Keratinocyte (primary cell): ENCODE results near the gene RAB3A. TPM values are rescaled to one million over a fixed set of nuclear protein-coding genes. Genes with fewer than 3 reads are reported as not detected.

ENCODE experiments used
- DNase-seq: peaks from one replicate; pipeline ENCODE4 v3.0.0-alpha.2; 2011; ENCODE audit warnings: low read depth, missing footprints, low spot score
- FAIRE-seq: peaks from 2 replicates; lab custom pipeline; 2011; peaks lifted over from hg19 to GRCh38; lab: Jason Lieb, UNC
- H2AFZ ChIP-seq: 2 replicates; pipeline ENCODE4 v1.6.0; 2012; ENCODE audit warnings: low read length, control low read depth, inconsistent platforms; ENCODE audit not compliant: control insufficient read depth
- H3K27ac ChIP-seq: 2 replicates; pipeline ENCODE4 v1.5.1; 2011; ENCODE audit warnings: low read length; ENCODE audit not compliant: control insufficient read depth, insufficient read depth
- H3K27me3 ChIP-seq: 3 replicates; pipeline ENCODE4 v1.6.0; 2011; ENCODE audit warnings: low read length; ENCODE audit not compliant: control insufficient read depth, insufficient read depth; ENCODE audit errors: extremely low read depth
- H3K36me3 ChIP-seq, 2 experiments: 2 replicates in 1 of 2; 3 replicates in 1 of 2; pipeline ENCODE4 v1.5.1; 2011; ENCODE audit warnings: low read length in 2 of 2, mild to moderate bottlenecking in 1 of 2; ENCODE audit not compliant: control insufficient read depth in 2 of 2, insufficient read depth in 2 of 2; ENCODE audit errors: extremely low read depth in 1 of 2
- H3K4me1 ChIP-seq: 3 replicates; pipeline ENCODE4 v1.5.1; 2011; ENCODE audit warnings: low read length; ENCODE audit not compliant: control insufficient read depth, insufficient read depth; ENCODE audit errors: extremely low read depth
- H3K4me2 ChIP-seq: 3 replicates; pipeline ENCODE4 v1.6.0; 2011; ENCODE audit warnings: low read depth, low read length; ENCODE audit not compliant: control insufficient read depth, insufficient read depth; ENCODE audit errors: extremely low read depth
- H3K4me3 ChIP-seq, 3 experiments: fragments of 200-600 bp in 1 of 3; sonication (generic) in 1 of 3; 2 replicates in 2 of 3; 3 replicates in 1 of 3; pipeline ENCODE4 v1.5.1; 2011 to 2016; ENCODE audit warnings: low read length in 3 of 3, mild to moderate bottlenecking in 3 of 3, control low read depth in 2 of 3, inconsistent platforms in 1 of 3, low read depth in 1 of 3, mixed read lengths in 1 of 3, mixed run types in 1 of 3, moderate library complexity in 1 of 3; ENCODE audit not compliant: control insufficient read depth in 2 of 3, insufficient read depth in 2 of 3; ENCODE audit errors: extremely low read depth in 1 of 3
- H3K79me2 ChIP-seq: 2 replicates; pipeline ENCODE4 v1.6.0; 2012; ENCODE audit warnings: low read length; ENCODE audit not compliant: control insufficient read depth, insufficient read depth
- H3K9ac ChIP-seq: 3 replicates; pipeline ENCODE4 v1.6.0; 2011; ENCODE audit warnings: low read length; ENCODE audit not compliant: control insufficient read depth, insufficient read depth; ENCODE audit errors: extremely low read depth
- H3K9me1 ChIP-seq: 3 replicates; pipeline ENCODE4 v1.6.0; 2011; ENCODE audit warnings: low read length; ENCODE audit not compliant: control insufficient read depth, insufficient read depth; ENCODE audit errors: extremely low read depth
- H3K9me3 ChIP-seq: 2 replicates; pipeline ENCODE4 v1.5.1; 2012; ENCODE audit warnings: low read depth, low read length; ENCODE audit not compliant: control insufficient read depth
- H4K20me1 ChIP-seq: 3 replicates; pipeline ENCODE4 v1.6.0; 2011; ENCODE audit warnings: low read length; ENCODE audit not compliant: control insufficient read depth, insufficient read depth; ENCODE audit errors: extremely low read depth
- EZH2 ChIP-seq: IDR thresholded peaks from one replicate; pipeline ENCODE4 v1.6.1; 2012; ENCODE audit warnings: inconsistent platforms, mild to moderate bottlenecking, low read length, moderate library complexity
- dilution Hi-C: fragments of 300-500 bp; cut with MboI; formaldehyde crosslinking; loops from one replicate; pipeline ENCODE4 v1.7.0; 2020; ENCODE audit warnings: low sequenced_read_pairs; ENCODE audit not compliant: extremely low pct_ligation_motif_present
- polyA plus RNA-seq, 5 experiments: library from polyadenylated mRNA; depleted of rRNA in 3 of 5; stranded (reverse) in 3 of 5; stranded (forward) in 1 of 5; unstranded in 1 of 5; fragments of >200 nt; gene quantifications; 1 replicate in 1 of 5; 2 replicates in 3 of 5; 3 replicates in 1 of 5; pipeline versions ENCODE4 v1.2.1 to v1.2.3, GENCODE V29; 2011 to 2012; ENCODE audit warnings: missing spikeins in 2 of 5, low read depth in 1 of 5, low replicate concordance in 1 of 5
- TF ChIP-seq, protein P1 (sequence below), 3 experiments: IDR thresholded peaks in 1 of 3; conservative IDR thresholded peaks in 1 of 3; optimal IDR thresholded peaks in 1 of 3; 2 replicates in 2 of 3; 3 replicates in 1 of 3; pipeline versions ENCODE3 to v1.5.1; 2011; ENCODE audit warnings: low read length in 3 of 3, mild to moderate bottlenecking in 3 of 3, moderate library complexity in 2 of 3, control low read depth in 1 of 3, inconsistent platforms in 1 of 3; ENCODE audit not compliant: insufficient read depth in 2 of 3; ENCODE audit errors: extremely low read depth in 1 of 3

RAB3A gene
- polyA plus RNA-seq, 1 donor (not counting 4 experiments of a cell fraction or from before 2014, with no cell fraction given), result 0.56 TPM

DNA sequence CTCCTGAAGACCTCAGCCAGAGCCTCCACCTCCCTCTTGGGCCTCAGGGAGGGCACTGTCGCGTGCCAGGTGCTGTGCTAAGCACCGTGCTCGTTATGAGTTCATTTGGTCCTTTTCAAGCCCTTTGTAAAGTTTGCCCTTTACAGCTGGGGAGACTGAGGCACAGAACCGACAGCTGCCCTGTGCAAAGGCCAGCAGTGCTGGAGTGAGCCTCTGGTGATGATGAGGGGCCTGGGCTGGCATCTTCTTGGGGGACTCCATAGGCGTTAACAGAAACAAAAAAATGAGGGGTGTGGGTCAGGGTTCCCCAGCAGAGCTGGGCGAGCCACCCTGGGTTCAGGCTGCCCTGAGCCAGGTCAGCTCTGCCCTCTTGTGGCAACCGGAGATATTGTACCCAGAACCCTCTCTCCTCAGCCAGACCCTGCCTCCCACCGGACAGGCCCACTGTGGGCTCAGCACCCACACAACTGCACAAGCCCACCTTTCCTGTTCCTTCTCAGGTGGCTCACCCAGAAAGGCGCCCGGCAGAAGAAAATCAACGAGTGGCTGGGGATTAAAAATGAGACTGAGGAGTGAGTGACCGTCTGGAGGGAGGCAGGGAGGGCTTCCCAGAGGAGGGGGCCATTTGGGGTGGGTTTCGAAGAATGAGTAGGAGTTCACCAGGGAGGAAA lies 35.7 kb downstream of the RAB3A start:
- peaks cover 33 to 34% of the 10 kb centered on the region in 2 experiments for H3K36me3 ChIP-seq
- H3K4me3 ChIP-seq, result no peak overlapping the region
- FAIRE-seq, result no peak
- no peak overlapping the region for H3K27ac ChIP-seq
- dilution Hi-C loops, result no loop called here
- no peaks in the 10 kb centered on the region for H3K9me3 ChIP-seq
- no peaks in the 10 kb centered on the region for H3K9me1 ChIP-seq
- no peak overlapping the region for H3K4me2 ChIP-seq
- no peaks in the 10 kb centered on the region for H3K27me3 ChIP-seq
- peaks cover 4% of the 10 kb centered on the region for H4K20me1 ChIP-seq
- H3K9ac ChIP-seq, result no peak overlapping the region
- no peak for DNase-seq
- H3K4me1 ChIP-seq, result no peaks in the 10 kb centered on the region
- H2AFZ ChIP-seq, result no peak overlapping the region
- no peak for TF ChIP-seq EZH2
- TF ChIP-seq, protein P1, sequence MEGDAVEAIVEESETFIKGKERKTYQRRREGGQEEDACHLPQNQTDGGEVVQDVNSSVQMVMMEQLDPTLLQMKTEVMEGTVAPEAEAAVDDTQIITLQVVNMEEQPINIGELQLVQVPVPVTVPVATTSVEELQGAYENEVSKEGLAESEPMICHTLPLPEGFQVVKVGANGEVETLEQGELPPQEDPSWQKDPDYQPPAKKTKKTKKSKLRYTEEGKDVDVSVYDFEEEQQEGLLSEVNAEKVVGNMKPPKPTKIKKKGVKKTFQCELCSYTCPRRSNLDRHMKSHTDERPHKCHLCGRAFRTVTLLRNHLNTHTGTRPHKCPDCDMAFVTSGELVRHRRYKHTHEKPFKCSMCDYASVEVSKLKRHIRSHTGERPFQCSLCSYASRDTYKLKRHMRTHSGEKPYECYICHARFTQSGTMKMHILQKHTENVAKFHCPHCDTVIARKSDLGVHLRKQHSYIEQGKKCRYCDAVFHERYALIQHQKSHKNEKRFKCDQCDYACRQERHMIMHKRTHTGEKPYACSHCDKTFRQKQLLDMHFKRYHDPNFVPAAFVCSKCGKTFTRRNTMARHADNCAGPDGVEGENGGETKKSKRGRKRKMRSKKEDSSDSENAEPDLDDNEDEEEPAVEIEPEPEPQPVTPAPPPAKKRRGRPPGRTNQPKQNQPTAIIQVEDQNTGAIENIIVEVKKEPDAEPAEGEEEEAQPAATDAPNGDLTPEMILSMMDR (optimal IDR thresholded peaks at IDR 0.05 in 1 of 3, IDR thresholded peaks at IDR 0.05 in 1 of 3, conservative IDR thresholded peaks at IDR 0.05 in 1 of 3; ENCODE audit: extremely low read depth in 1 of 3, insufficient read depth in 2 of 3, low read length in 3 of 3), result peak; percentile 72 to 87 (median 82)
- H3K79me2 ChIP-seq, result no peaks in the 10 kb centered on the region

DNA sequence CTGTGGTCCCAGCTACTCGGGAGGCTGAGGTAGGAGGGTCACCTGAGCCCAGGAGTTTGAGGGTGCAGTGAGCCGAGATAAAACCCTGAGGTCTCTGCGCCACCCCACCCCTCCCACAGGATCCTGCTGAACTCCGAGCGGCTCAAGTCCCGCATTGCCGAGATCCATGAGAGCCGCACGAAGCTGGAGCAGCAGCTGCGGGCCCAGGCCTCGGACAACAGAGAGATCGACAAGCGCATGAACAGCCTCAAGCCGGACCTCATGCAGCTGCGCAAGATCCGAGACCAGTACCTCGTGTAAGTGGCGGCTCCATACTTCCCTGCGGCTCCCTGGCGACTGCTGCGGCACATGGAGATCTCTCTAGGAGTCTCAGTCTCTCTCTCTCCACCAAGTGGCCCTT lies 36.8 kb downstream of the RAB3A start:
- FAIRE-seq (no peak), DNase-seq (no peak)
- Histone ChIP-seq H3K4me2 (no peak overlapping the region), H4K20me1 (peaks cover 4% of the 10 kb centered on the region), H2AFZ (no peak overlapping the region), H3K27ac (no peak overlapping the region), H3K9ac (no peak overlapping the region), H3K36me3 (peaks cover 38 to 40% of the 10 kb centered on the region in 2 experiments), H3K4me1 (peaks cover 1% of the 10 kb centered on the region), H3K4me3 (no peak overlapping the region), H3K79me2 (no peaks in the 10 kb centered on the region), H3K9me1 (no peaks in the 10 kb centered on the region), H3K27me3 (no peaks in the 10 kb centered on the region), H3K9me3 (no peaks in the 10 kb centered on the region)
- dilution Hi-C loops, result no loop called here
- no peak for TF ChIP-seq EZH2
- TF ChIP-seq, protein P1 (optimal IDR thresholded peaks at IDR 0.05 in 1 of 3, IDR thresholded peaks at IDR 0.05 in 1 of 3, conservative IDR thresholded peaks at IDR 0.05 in 1 of 3; ENCODE audit: extremely low read depth in 1 of 3, insufficient read depth in 2 of 3, low read length in 3 of 3), result no peak
